Central memory CD4-positive, alpha-beta T cell (primary cell): Measurements from ENCODE around the gene CACNA1B.
"Not testable (repeated sequence)": the region's sequence is repeated elsewhere in the genome, so short reads cannot be mapped to it uniquely, and the experiment has no call there.

Experiments
- DNase-seq: peaks from one replicate; pipeline ENCODE4 v3.0.0; 2022

CACNA1B gene

DNA sequence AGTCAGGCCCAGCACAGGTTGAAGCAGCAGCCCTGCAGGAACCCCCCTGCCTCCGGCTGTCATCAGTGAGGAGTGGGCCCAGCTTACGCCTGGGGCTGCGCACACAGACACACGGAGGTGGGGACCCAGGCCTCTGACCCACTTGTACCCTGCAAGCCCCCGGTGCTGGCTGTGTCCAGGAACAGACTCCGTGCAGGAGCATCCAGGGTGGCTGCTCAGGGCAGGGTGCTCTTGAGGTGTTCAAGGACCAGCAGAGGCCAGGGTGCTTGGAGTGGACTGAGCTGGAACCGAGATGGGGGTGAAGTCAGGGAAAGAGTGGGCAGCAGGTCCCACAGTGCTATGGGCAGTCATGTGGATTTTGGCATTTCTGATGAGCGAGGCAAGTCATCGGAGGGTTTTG is 199.5 kb downstream of the CACNA1B start:
- DNase-seq = no peak

GRCh38 chr9:138077898-138078540 is 200.4 kb downstream of the CACNA1B start:
- no peak for DNase-seq

DNA sequence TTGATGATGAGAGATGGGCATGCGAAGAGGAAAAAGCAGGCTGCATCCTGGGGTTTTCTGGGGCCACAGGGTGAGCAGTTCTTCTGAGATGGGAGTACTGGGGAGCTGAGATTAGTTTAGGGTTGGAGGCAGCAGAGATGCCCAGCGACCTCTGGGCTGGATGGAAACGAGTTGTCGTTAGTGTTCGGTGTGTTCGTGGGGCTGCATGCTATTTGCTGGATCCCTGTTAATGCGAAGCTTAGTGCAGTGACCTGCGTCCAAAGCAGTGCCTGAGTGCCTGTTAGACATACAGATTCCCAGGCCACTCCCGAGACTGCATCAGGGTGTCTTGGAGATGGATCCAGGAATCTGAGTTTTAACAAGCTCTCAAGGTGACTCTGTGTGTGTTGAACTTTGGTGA is 201.3 kb downstream of the CACNA1B start:
- no peak for DNase-seq

- no peak for DNase-seq
Observed at GRCh38 chr9:138080979-138081378, 203.4 kb downstream of the CACNA1B start.

DNA sequence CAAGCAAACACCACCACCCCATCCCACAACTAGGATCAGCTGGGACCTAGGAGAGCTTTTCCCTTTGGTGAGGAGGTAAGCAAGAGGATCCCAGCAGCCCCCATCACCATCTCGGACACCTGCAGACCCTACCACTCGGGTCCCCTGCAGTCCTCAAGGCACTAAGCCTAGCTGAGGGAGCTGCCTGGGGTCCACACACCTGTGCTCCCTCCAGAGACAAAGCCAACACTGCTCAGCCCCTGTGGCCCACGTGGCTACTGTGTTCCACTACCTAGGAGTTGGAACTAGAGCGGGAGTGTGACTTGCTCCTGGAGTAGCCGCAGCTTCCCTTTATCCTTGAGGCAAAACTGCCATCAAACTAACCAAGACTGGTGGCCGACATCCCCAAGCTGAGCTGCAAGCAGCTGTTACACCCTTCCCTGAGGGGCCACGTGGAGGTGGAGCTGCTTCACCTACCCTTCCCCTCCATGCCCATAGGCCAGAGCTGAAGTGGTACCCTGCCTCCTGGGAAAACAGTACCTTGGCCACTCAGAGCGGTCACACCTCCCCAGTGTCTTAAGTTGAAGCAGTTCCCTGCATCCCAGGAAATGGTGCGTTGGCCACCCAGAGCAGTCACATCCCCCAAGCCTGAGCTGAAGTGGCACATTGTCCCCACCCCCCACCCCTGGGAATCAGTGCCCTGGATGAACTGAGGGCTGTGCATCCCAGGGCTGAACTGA is 205.5 kb downstream of the CACNA1B start:
- no peak for DNase-seq

DNA sequence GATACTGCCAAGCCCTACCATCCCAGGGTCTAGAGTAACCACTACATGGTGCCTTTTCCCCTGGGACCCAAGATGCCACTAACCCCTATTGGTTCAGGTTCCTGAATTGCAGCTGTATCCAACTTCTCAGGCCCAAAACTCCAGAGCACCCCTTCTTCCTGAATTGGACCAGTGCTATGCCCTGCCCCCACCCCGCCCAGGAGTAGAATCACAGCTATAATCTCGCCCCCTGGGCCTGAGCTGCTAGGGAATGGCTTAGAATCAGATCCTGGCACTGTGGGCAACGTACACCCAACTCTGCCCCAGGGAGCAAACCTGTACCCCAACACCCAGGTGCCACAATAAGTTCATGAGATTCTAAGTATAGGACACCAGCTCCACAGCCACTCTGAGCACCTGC is 206.3 kb downstream of the CACNA1B start:
- no peak for DNase-seq

- DNase-seq = no peak
Observed at GRCh38 chr9:138085568-138085967, 208.0 kb downstream of the CACNA1B start.

GRCh38 chr9:138092057-138092456 is 214.5 kb downstream of the CACNA1B start:
- not testable (repeated sequence) for DNase-seq

DNA sequence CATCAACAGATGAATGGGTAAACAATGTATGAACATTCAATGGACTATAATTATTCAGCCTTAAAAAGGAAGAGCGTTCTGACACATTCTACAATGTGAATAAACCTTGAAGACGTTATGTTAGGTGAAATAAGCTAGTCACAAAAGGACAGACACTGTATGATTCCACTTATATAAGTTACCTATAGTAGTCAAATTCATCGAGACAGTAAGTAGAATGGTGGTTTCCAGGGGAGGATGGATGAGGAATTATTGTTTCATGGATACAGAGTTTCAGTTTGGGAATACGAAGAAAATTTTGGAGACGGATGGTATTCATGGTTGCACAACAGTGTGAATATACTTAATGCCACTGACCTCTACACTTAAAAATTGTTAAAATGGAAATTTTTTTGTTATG is 216.4 kb downstream of the CACNA1B start:
- DNase-seq = no peak

DNA sequence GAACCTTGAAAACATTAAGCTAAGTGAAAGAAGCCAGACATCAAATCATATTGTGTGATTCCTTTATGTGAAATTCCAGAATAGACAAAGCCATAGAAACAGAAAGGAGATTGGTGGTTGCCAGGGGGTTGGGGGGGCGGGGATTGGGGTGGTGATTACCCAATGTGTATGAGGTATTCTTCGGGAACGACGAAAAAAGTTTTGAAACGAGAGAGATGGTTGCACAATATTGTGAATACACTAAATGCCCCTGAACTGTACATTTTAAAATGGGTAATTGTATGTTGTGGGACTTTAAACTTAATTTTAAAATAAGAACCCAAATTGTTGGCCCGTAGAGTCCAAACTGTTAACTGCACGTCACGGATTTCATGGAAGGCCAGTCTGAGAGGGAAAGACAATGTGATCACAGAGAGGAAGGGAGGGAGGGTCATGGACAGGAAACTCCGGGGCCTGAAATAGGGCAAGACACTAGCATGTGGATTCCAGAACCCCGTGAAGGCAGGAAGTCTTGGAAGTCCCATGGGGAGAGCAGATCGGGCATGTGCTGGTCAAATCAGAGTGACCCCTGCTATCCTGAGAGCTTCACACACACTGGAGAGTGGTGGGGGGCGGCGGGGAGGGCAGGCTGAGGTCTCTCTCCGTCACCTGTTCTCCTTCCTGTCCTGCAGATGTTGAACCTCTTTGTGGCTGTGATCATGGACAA is 218.4 kb downstream of the CACNA1B start:
- no peak for DNase-seq

- no peak for DNase-seq
Observed at GRCh38 chr9:138096519-138096845, 218.9 kb downstream of the CACNA1B start.

DNA sequence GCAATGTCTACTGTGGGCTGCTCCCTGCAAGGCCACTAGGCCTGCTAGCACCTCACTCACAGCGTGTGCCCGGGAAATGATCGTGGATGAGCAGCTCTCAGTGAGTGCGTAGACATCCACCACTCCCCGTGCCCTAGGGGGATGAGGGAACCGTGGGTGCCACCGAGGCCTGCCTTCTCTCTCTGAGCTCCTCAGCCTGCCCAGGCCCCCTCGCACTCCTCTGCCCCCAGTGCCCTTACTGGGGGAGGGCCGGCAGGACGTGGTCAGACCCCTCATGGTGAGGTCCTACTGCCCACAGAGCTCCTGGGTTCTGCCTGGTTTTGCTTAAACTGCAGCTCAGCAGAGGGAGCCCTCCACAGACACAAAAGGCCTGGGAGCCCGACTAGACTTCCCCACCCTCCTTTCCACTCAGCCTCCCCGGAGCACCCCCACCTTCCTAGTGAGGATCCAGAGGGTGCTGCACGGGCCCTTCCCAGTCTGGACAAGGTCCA is 220.0 kb downstream of the CACNA1B start:
- DNase-seq = no peak

DNA sequence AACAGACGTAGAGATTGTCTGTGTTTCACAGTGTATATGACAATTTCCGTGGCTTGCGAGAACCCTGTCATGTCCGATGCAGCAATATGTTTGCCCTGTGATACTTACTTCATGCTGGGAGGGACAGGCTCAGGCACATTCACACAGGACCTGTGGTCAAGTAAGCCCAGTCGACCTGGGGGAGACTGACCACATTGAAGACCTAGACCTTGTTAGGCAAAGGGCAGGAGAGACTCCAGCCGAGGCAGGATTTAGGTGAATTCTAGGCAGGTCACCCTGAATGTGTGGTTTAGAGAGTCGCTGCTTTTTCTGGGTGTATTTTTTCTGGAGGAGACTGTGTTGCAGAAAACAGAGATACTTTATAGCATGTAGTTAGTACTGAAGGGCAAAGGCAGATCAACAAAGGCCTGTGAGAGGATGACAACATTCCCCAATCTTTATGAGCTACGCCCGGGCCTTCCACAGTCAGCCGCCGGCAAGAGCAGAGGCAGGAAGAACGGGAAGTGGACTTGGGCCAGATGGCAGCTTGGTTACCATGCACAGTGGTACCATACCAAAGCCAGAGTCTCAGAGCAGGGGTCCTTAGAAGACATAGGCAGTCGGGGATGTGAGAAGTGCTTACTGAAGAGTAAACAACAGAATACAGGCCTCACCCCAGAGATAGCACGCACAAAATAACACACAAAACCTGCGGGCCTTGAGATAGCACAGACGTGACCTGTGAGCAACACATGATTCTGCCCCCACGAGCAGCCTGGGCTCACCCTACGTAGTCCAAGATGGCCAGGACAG is 220.7 kb downstream of the CACNA1B start:
- DNase-seq = no peak

DNA sequence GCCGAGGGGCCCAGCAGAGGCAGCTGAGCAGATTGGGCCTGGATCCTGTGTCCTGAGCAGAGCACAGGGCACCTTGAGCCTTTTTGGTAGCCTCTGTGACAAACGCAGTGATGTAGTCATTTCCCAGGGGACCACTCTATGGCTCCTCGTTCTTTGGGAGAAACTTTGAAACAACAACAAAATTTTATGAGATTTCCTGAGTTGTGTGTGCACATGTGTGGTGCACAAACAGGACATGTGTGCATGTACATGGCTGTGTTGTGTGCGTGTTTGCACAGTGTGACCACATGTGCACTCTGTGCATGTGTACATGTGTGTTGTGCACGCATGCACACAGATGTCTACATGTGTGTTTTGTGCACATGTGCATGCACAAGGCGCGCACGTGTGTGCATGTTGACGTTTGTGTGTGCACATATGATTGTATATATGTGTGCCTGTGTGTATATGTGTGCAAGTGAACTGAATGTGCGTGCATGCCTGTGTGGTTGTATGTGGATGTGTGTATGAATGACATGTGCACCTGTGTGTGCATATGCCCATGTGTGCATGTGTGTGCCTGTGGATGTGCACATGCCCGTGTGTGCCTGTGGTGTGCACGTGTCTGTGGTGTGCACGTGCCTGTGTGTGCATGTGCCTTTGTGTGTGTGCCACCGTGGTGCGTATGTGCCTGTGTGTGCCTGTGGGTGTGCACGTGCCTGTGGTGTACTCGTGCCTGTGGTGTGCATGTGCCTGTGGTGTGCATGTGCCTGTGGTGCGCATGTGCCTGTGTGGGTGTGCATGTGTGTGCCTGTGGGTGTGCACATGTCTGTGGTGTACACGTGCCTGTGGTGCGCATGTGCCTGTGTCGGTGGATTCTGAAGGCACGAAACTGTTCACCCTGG is 221.6 kb downstream of the CACNA1B start:
- no peak for DNase-seq

DNA sequence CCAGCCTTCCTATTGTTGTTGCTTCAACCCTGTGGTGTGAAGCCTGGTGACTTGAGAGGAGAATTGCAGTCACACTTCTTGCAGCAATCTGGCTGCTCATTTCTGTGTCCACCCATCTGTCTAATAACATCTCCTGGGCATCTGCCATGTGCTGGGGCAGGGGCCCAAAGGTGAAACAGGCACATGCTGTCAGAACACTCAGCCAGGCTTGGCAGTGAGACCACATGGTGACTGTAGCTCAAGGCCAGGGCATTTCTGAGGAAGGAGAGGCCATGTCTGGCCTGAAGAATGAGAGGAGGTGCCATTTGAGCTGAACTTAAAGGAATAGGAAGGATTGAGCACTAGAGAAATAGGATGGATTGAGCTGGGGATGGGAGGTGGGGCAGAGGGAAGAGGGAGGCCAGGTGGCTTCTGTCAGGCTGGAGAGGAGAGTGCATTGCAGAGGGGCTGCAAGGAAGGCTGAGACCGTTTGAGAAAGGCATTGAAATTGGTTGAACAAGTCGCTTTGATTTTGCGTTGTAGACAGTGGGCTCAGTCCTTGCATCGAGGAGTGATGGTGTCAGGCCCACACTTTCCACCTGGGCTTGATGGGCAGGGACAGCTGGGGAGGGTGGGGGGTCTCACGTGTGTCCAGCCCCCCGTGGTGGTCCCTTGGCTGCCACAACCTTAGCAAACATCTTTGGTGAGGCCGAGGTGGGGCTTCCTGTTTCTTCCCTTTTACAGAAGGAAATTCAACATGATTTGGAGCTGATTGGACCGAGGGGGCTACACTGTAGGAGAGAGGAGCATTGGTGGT is 222.4 kb downstream of the CACNA1B start:
- DNase-seq = no peak

GRCh38 chr9:138100711-138101350 is 223.2 kb downstream of the CACNA1B start:
- no peak for DNase-seq

GRCh38 chr9:138101444-138102234 is 224.1 kb downstream of the CACNA1B start:
- DNase-seq = no peak

GRCh38 chr9:138102246-138103051 is 224.9 kb downstream of the CACNA1B start:
- DNase-seq = no peak
